Stomach (tissue), 9 donors: Measurements from ENCODE around the gene MFSD12. TPM values are rescaled to one million over a fixed set of nuclear protein-coding genes. Genes with fewer than 3 reads are reported as not detected.

Experiments used
- DNase-seq, 2 donors: peaks; one replicate each; pipeline versions ENCODE4 v3.0.0 to v3.0.0-alpha.2; 2013 to 2019
- H3K27ac ChIP-seq, 5 donors: fragments of 200-600 bp in 4 of 5; sonication (generic) in 4 of 5; one replicate each; pipeline ENCODE4 v1.5.1; 2013 to 2019; ENCODE audit warnings: mild to moderate bottlenecking in 1 of 5, moderate library complexity in 1 of 5
- H3K27me3 ChIP-seq, 3 donors: fragments of 200-600 bp; sonication (generic); one replicate each; pipeline ENCODE4 v1.5.1; 2017 to 2019; ENCODE audit warnings: mixed run types in 1 of 3
- H3K36me3 ChIP-seq, 4 donors: fragments of 200-600 bp; sonication (generic); 1 replicate in 3 of 4; 2 replicates in 1 of 4; pipeline ENCODE4 v1.5.1; 2016 to 2019
- H3K4me1 ChIP-seq, 4 donors: fragments of 200-600 bp; sonication (generic); one replicate each; pipeline ENCODE4 v1.5.1; 2016 to 2019
- H3K4me3 ChIP-seq, 4 donors: fragments of 200-600 bp; sonication (generic) in 3 of 4; one replicate each; pipeline ENCODE4 v1.5.1; 2016 to 2019; ENCODE audit warnings: mild to moderate bottlenecking in 1 of 4
- H3K9me3 ChIP-seq, 4 donors: fragments of 200-600 bp; sonication (generic); one replicate each; pipeline ENCODE4 v1.5.1; 2016 to 2019
- CTCF ChIP-seq, 7 experiments: fragments of 450-650 bp in 4 of 7; fragments of 200-600 bp in 3 of 7; sonication (generic) in 3 of 7; IDR thresholded peaks; one replicate each; pipeline ENCODE4 v1.5.1; 2016 to 2019; ENCODE audit warnings: antibody characterized with exemption in 7 of 7, control low read depth in 2 of 7, mild to moderate bottlenecking in 1 of 7
- EP300 ChIP-seq: sonication (generic); formaldehyde crosslinking; IDR thresholded peaks from one replicate; pipeline ENCODE4 v1.6.1; 2017; ENCODE audit warnings: antibody characterized with exemption
- POLR2A ChIP-seq, 4 donors: fragments of 450-650 bp; IDR thresholded peaks; one replicate each; pipeline ENCODE4 v1.6.1; 2016; ENCODE audit warnings: antibody characterized with exemption in 4 of 4, control low read depth in 2 of 4, mild to moderate bottlenecking in 1 of 4, moderate library complexity in 1 of 4
- POLR2AphosphoS5 ChIP-seq, 3 donors: sonication (generic); formaldehyde crosslinking; IDR thresholded peaks; one replicate each; pipeline ENCODE4 v1.6.1; 2016; ENCODE audit warnings: antibody characterized with exemption in 3 of 3
- WGBS, 5 donors: extraction: QIAGEN DNeasy Blood & Tissue Kit in 3 of 5; methylation state at CpG; one replicate each; pipeline versions ENCODE4 v1.1.5 to v1.1.7; 2013 to 2018; 5-methylcytosine and 5-hydroxymethylcytosine counted together
- intact Hi-C: fragments of 100-400 bp; cut with DNase I; formaldehyde crosslinking; loops from one replicate; pipeline ENCODE4 v1.15.1; 2023; ENCODE audit warnings: low total_unique reads
- polyA plus RNA-seq, 3 donors: library from polyadenylated mRNA; stranded (reverse); fragments of 200-250 nt; gene quantifications; one replicate each; pipeline ENCODE4 v1.2.3, GENCODE V29; 2013
- total RNA-seq, 5 donors: library from RNA; depleted of rRNA; stranded (reverse); fragments of >200 nt; gene quantifications; one replicate each; pipeline versions ENCODE4 v1.1.0 to v1.2.3, GENCODE V29; 2014 to 2016
- donor health status: healthy with polysubstance abuse.
- donor health status: Bipolar disorder and iron deficiency.
- donor health status: healthy.

MFSD12 gene
- total and polyA plus RNA-seq, 8 donors = 0.58 to 96.4 (median 34.8) TPM

GRCh38 chr19:3513229-3514140, 43.9 kb downstream of the MFSD12 start:
- H3K4me3 ChIP-seq = no peak overlapping the region
- WGBS, 5 donors = 67 to 86% (median 82%) methylated on average over 16 to 23 of the region's 23 CpGs
- H3K27me3 ChIP-seq = no peaks in the 10 kb centered on the region
- H3K4me1 ChIP-seq = peaks cover 25 to 99% (median 68%) of the 10 kb centered on the region in 4 donors
- no peaks in the 10 kb centered on the region for H3K9me3 ChIP-seq
- DNase-seq = peak in 1 of 2 donors; percentile 39
- peaks cover 8 to 45% (median 35%) of the 10 kb centered on the region in 4 donors for H3K36me3 ChIP-seq
- TF ChIP-seq CTCF (IDR thresholded peaks at IDR 0.05) (no peak), EP300 (no peak), POLR2AphosphoS5 (IDR thresholded peaks at IDR 0.05) (no peak), POLR2A (IDR thresholded peaks at IDR 0.05) (no peak)
- intact Hi-C loops = no loop called here
- H3K27ac ChIP-seq = no peak overlapping the region

- no peak for TF ChIP-seq POLR2A (IDR thresholded peaks at IDR 0.05)
- no peak for TF ChIP-seq EP300
- no peak for TF ChIP-seq CTCF (IDR thresholded peaks at IDR 0.05)
- no peak for TF ChIP-seq POLR2AphosphoS5 (IDR thresholded peaks at IDR 0.05)
- Histone ChIP-seq H3K4me1 (peaks cover 28 to 99% (median 74%) of the 10 kb centered on the region in 4 donors), H3K27me3 (no peaks in the 10 kb centered on the region), H3K36me3 (peaks cover 8 to 45% (median 32%) of the 10 kb centered on the region in 4 donors), H3K27ac (no peak overlapping the region), H3K4me3 (no peak overlapping the region), H3K9me3 (no peaks in the 10 kb centered on the region)
- DNase-seq = no peak
- intact Hi-C loops = no loop called here
- WGBS, 5 donors = 87 to 96% (median 90%) methylated on average over 5 to 17 of the region's 17 CpGs
Observed at GRCh38 chr19:3512562-3513228, 44.7 kb downstream of the MFSD12 start.

- WGBS, 5 donors = 50 to 77% (median 56%) methylated on average over 22 to 26 of the region's 26 CpGs
- H3K9me3 ChIP-seq = no peaks in the 10 kb centered on the region
- no peaks in the 10 kb centered on the region for H3K27me3 ChIP-seq
- H3K27ac ChIP-seq = no peak overlapping the region
- H3K4me1 ChIP-seq = peaks cover 28 to 98% (median 76%) of the 10 kb centered on the region in 4 donors
- DNase-seq = no peak
- intact Hi-C loops = no loop called here
- peaks cover 8 to 45% (median 32%) of the 10 kb centered on the region in 4 donors for H3K36me3 ChIP-seq
- no peak overlapping the region for H3K4me3 ChIP-seq
- no peak for TF ChIP-seq POLR2AphosphoS5 (IDR thresholded peaks at IDR 0.05)
- TF ChIP-seq EP300 = no peak
- no peak for TF ChIP-seq CTCF (IDR thresholded peaks at IDR 0.05)
- no peak for TF ChIP-seq POLR2A (IDR thresholded peaks at IDR 0.05)
Observed at GRCh38 chr19:3511506-3512251, 45.7 kb downstream of the MFSD12 start.

- WGBS, 5 donors = 83 to 90% (median 87%) methylated on average over 19 to 22 of the region's 22 CpGs
- no peaks in the 10 kb centered on the region for H3K9me3 ChIP-seq
- TF ChIP-seq POLR2AphosphoS5 (IDR thresholded peaks at IDR 0.05) = no peak
- no peak for TF ChIP-seq EP300
- TF ChIP-seq CTCF (IDR thresholded peaks at IDR 0.05) = no peak
- TF ChIP-seq POLR2A (IDR thresholded peaks at IDR 0.05) = no peak
- peaks cover 8 to 45% (median 32%) of the 10 kb centered on the region in 4 donors for H3K36me3 ChIP-seq
- intact Hi-C loops = no loop called here
- no peak for DNase-seq
- H3K27ac ChIP-seq = no peak overlapping the region
- peaks cover 18 to 88% (median 70%) of the 10 kb centered on the region in 4 donors for H3K4me1 ChIP-seq
- H3K4me3 ChIP-seq = no peak overlapping the region
- H3K27me3 ChIP-seq = no peaks in the 10 kb centered on the region
Observed at GRCh38 chr19:3510727-3511126, 46.7 kb downstream of the MFSD12 start.
